H1 (cell line): ENCODE measurements around the gene CHMP6. TPM values are rescaled to one million over a fixed set of nuclear protein-coding genes. Genes with fewer than 3 reads are reported as not detected.

Source experiments
- CTCF ChIA-PET: fragments of 300-600 bp; sonication (Branson Sonifier 250); formaldehyde crosslinking; loops from one replicate; lab custom pipeline; 2021; ENCODE audit not compliant: partially characterized antibody; lab: Charles Lee
- POLR2A ChIA-PET: fragments of 300-600 bp; sonication (Branson Sonifier 250); formaldehyde crosslinking; loops from one replicate; lab custom pipeline; 2021; ENCODE audit warnings: inconsistent platforms; ENCODE audit not compliant: partially characterized antibody; lab: Charles Lee
- DNase-seq, 2 experiments: peaks; one replicate each; pipeline versions ENCODE4 v3.0.0 to v3.0.0-alpha.2; 2010 to 2022; ENCODE audit warnings: low spot score in 2 of 2, low read depth in 1 of 2, mixed read lengths in 1 of 2
- FAIRE-seq: peaks from 2 replicates; lab custom pipeline; 2011; peaks lifted over from hg19 to GRCh38; lab: Jason Lieb, UNC
- H2AFZ ChIP-seq: 2 replicates; pipeline ENCODE4 v1.8.1; 2012; ENCODE audit warnings: low read length, inconsistent platforms
- H2AK5ac ChIP-seq: 2 replicates; pipeline ENCODE4 v1.6.1; 2013; ENCODE audit warnings: low read depth, low read length
- H2BK120ac ChIP-seq: replicated peaks from 2 replicates; pipeline ENCODE3; 2013; ENCODE audit warnings: low read depth, low read length, inconsistent platforms
- H2BK12ac ChIP-seq: 2 replicates; pipeline ENCODE4 v1.6.1; 2013; ENCODE audit warnings: low read depth, low read length
- H2BK15ac ChIP-seq: 2 replicates; pipeline ENCODE4 v1.6.1; 2013; ENCODE audit warnings: low read length
- H2BK20ac ChIP-seq: 2 replicates; pipeline ENCODE4 v1.6.1; 2013; ENCODE audit warnings: low read length
- H2BK5ac ChIP-seq: 2 replicates; pipeline ENCODE4 v1.6.1; 2013; ENCODE audit warnings: low read depth, low read length
- H3K14ac ChIP-seq: 2 replicates; pipeline ENCODE4 v1.6.1; 2013; ENCODE audit warnings: inconsistent platforms; ENCODE audit not compliant: insufficient read length
- H3K18ac ChIP-seq: 2 replicates; pipeline ENCODE4 v1.6.1; 2013; ENCODE audit warnings: low read length; ENCODE audit errors: extremely low read depth
- H3K23ac ChIP-seq: 2 replicates; pipeline ENCODE4 v1.6.1; 2013; ENCODE audit warnings: inconsistent platforms; ENCODE audit not compliant: insufficient read length
- H3K23me2 ChIP-seq: 2 replicates; pipeline ENCODE4 v1.6.1; 2013; ENCODE audit warnings: low read depth, low read length
- H3K27ac ChIP-seq: 2 replicates; pipeline ENCODE4 v1.6.1; 2011; ENCODE audit warnings: low read depth, low read length, inconsistent platforms
- H3K27me3 ChIP-seq, 4 experiments: replicated peaks in 1 of 4; 1 replicate in 1 of 4; 2 replicates in 3 of 4; pipeline versions ENCODE4 v1.6.1 to v1.8.1; 2011 to 2013; ENCODE audit warnings: low read length in 3 of 4, mild to moderate bottlenecking in 3 of 4, inconsistent platforms in 2 of 4, mixed read lengths in 2 of 4, moderate library complexity in 1 of 4; ENCODE audit not compliant: control insufficient read depth in 3 of 4, insufficient read depth in 3 of 4; ENCODE audit errors: extremely low read depth in 1 of 4
- H3K36me3 ChIP-seq, 4 experiments: 2 replicates each; pipeline versions ENCODE4 v1.6.1 to v1.8.1; 2011 to 2013; ENCODE audit warnings: mild to moderate bottlenecking in 4 of 4, low read length in 3 of 4, moderate library complexity in 2 of 4, control low read depth in 1 of 4, inconsistent platforms in 1 of 4; ENCODE audit not compliant: insufficient read depth in 4 of 4, control insufficient read depth in 2 of 4
- H3K4ac ChIP-seq: replicated peaks from 2 replicates; pipeline ENCODE3; 2013; ENCODE audit warnings: low read length, low read depth, mixed read lengths, inconsistent platforms; ENCODE audit not compliant: insufficient read length
- H3K4me1 ChIP-seq, 4 experiments: replicated peaks in 1 of 4; 1 replicate in 1 of 4; 2 replicates in 3 of 4; pipeline versions ENCODE4 v1.6.1 to v1.8.1; 2011 to 2013; ENCODE audit warnings: low read length in 3 of 4, inconsistent platforms in 2 of 4, mixed read lengths in 1 of 4; ENCODE audit not compliant: insufficient read depth in 4 of 4, control insufficient read depth in 3 of 4
- H3K4me2 ChIP-seq, 2 experiments: 2 replicates each; pipeline versions ENCODE4 v1.6.1 to v1.8.1; 2011 to 2013; ENCODE audit warnings: low read depth in 2 of 2, low read length in 2 of 2, control low read depth in 1 of 2, inconsistent platforms in 1 of 2, mild to moderate bottlenecking in 1 of 2; ENCODE audit not compliant: insufficient read depth in 1 of 2
- H3K4me3 ChIP-seq, 4 experiments: fragments of 200-600, 300-600 bp in 1 of 4; sonication (generic), shearing (Covaris generic), sonication (Bioruptor Twin) in 1 of 4; 2 replicates each; pipeline versions ENCODE4 v1.5.1 to v1.8.1; 2011 to 2016; ENCODE audit warnings: low read length in 4 of 4, low read depth in 3 of 4, control low read depth in 2 of 4, inconsistent platforms in 2 of 4, mild to moderate bottlenecking in 2 of 4, mixed read lengths in 1 of 4, moderate library complexity in 1 of 4; ENCODE audit not compliant: insufficient read depth in 2 of 4; ENCODE audit errors: extremely low read depth in 1 of 4
- H3K56ac ChIP-seq: replicated peaks from 2 replicates; pipeline ENCODE3; 2013; ENCODE audit warnings: low read depth, mild to moderate bottlenecking, mixed read lengths, low read length, inconsistent platforms; ENCODE audit not compliant: insufficient read length
- H3K79me1 ChIP-seq: 2 replicates; pipeline ENCODE4 v1.6.1; 2013; ENCODE audit warnings: low read depth, low read length, control low read depth
- H3K79me2 ChIP-seq, 2 experiments: 2 replicates each; pipeline versions ENCODE4 v1.6.1 to v1.8.1; 2012 to 2013; ENCODE audit warnings: low read length in 2 of 2, mild to moderate bottlenecking in 2 of 2, inconsistent platforms in 1 of 2; ENCODE audit not compliant: insufficient read depth in 2 of 2, control insufficient read depth in 1 of 2
- H3K9ac ChIP-seq, 4 experiments: replicated peaks in 1 of 4; 1 replicate in 1 of 4; 2 replicates in 3 of 4; pipeline versions ENCODE4 v1.6.1 to v1.8.1; 2011 to 2013; ENCODE audit warnings: low read depth in 3 of 4, low read length in 3 of 4, control low read depth in 2 of 4, mild to moderate bottlenecking in 2 of 4, moderate library complexity in 2 of 4, inconsistent platforms in 1 of 4; ENCODE audit errors: extremely low read depth in 1 of 4
- H3K9me3 ChIP-seq, 2 experiments: 2 replicates each; pipeline versions ENCODE4 v1.6.1 to v1.8.1; 2012 to 2013; ENCODE audit warnings: mild to moderate bottlenecking in 2 of 2, moderate library complexity in 2 of 2, control low read depth in 1 of 2, inconsistent platforms in 1 of 2, low read depth in 1 of 2, low read length in 1 of 2, mixed read lengths in 1 of 2; ENCODE audit not compliant: insufficient read depth in 2 of 2
- H4K20me1 ChIP-seq, 2 experiments: replicated peaks in 1 of 2; 2 replicates each; pipeline versions ENCODE3 to v1.8.1; 2011 to 2013; ENCODE audit warnings: inconsistent platforms in 2 of 2, low read length in 2 of 2, mild to moderate bottlenecking in 1 of 2; ENCODE audit not compliant: insufficient read depth in 2 of 2, control insufficient read depth in 1 of 2
- H4K5ac ChIP-seq: 2 replicates; pipeline ENCODE4 v1.6.1; 2013; ENCODE audit warnings: low read length, low read depth, mixed read lengths, inconsistent platforms; ENCODE audit not compliant: insufficient read length
- H4K8ac ChIP-seq: 2 replicates; pipeline ENCODE4 v1.8.0; 2013; ENCODE audit warnings: mild to moderate bottlenecking, moderate library complexity, low read length, inconsistent platforms; ENCODE audit not compliant: insufficient read depth; ENCODE audit errors: extremely low read depth
- H4K91ac ChIP-seq: replicated peaks from 2 replicates; pipeline ENCODE3; 2013; ENCODE audit warnings: low read length, mixed read lengths, inconsistent platforms; ENCODE audit not compliant: insufficient read length
- CEBPB ChIP-seq: IDR thresholded peaks from 2 replicates; pipeline ENCODE4 v1.6.1; 2012; ENCODE audit warnings: low read depth, low read length
- CHD1 ChIP-seq: IDR thresholded peaks from 2 replicates; pipeline ENCODE4 v1.6.1; 2012; ENCODE audit warnings: low read depth, low read length, improper control_type of control experiment
- EGR1 ChIP-seq: IDR thresholded peaks from 2 replicates; pipeline ENCODE4 v1.6.1; 2011; ENCODE audit warnings: low read depth, low read length, borderline replicate concordance
- GABPA ChIP-seq: IDR thresholded peaks from 2 replicates; pipeline ENCODE4 v1.6.1; 2011; ENCODE audit warnings: mild to moderate bottlenecking, low read length, moderate library complexity, borderline replicate concordance; ENCODE audit not compliant: insufficient read depth
- HDAC2 ChIP-seq, 2 experiments: fragments of 300-600 bp in 1 of 2; sonication (generic) in 1 of 2; IDR thresholded peaks; 2 replicates each; pipeline ENCODE4 v1.6.1; 2011 to 2012; ENCODE audit warnings: low read depth in 2 of 2, low read length in 2 of 2, mild to moderate bottlenecking in 2 of 2, moderate library complexity in 2 of 2, borderline replicate concordance in 1 of 2, inconsistent platforms in 1 of 2
- MAX ChIP-seq: IDR thresholded peaks from 2 replicates; pipeline ENCODE4 v1.6.1; 2012; ENCODE audit warnings: inconsistent platforms
- NANOG ChIP-seq: IDR thresholded peaks from 2 replicates; pipeline ENCODE4 v1.6.1; 2011; ENCODE audit warnings: low read length, low read depth, mild to moderate bottlenecking, inconsistent platforms; ENCODE audit not compliant: insufficient read depth, poor library complexity, severe bottlenecking
- POLR2AphosphoS5 ChIP-seq: IDR thresholded peaks from 2 replicates; pipeline ENCODE4 v1.6.1; 2011; ENCODE audit warnings: low read depth, low read length
- POU5F1 ChIP-seq: IDR thresholded peaks from 2 replicates; pipeline ENCODE4 v1.6.1; 2011; ENCODE audit warnings: low read depth, mild to moderate bottlenecking, low read length, moderate library complexity
- SIRT6 ChIP-seq: IDR thresholded peaks from one replicate; pipeline ENCODE4 v1.7.1; 2012; ENCODE audit warnings: low read length, inconsistent platforms
- TAF7 ChIP-seq: optimal IDR thresholded peaks from 2 replicates; pipeline ENCODE3; 2011; ENCODE audit warnings: low read depth, mild to moderate bottlenecking, inconsistent platforms, low read length, moderate library complexity, borderline replicate concordance
- TCF12 ChIP-seq: IDR thresholded peaks from 2 replicates; pipeline ENCODE4 v1.6.1; 2011; ENCODE audit warnings: low read depth, mild to moderate bottlenecking, low read length
- WGBS, 2 experiments: shearing (Covaris generic) in 1 of 2; methylation state at CpG; one replicate each; pipeline versions ENCODE4 v1.1.6 to v1.1.7; 2013 to 2015; ENCODE audit warnings: low lambda C conversion rate in 2 of 2, mixed read lengths in 2 of 2, inconsistent platforms in 1 of 2, low coverage in 1 of 2, missing lambda C conversion rate in 1 of 2; ENCODE audit not compliant: insufficient replicate concordance in 2 of 2, insufficient coverage in 1 of 2, insufficient read length in 1 of 2; ENCODE audit errors: extremely low coverage in 1 of 2, missing lambda C conversion rate in 1 of 2; 5-methylcytosine and 5-hydroxymethylcytosine counted together
- polyA plus RNA-seq, 7 experiments: library from polyadenylated mRNA; depleted of rRNA in 3 of 7; stranded (reverse) in 5 of 7; unstranded in 2 of 7; fragments of >200 nt in 5 of 7; fragments of 200-250 nt in 2 of 7; gene quantifications; 1 replicate in 5 of 7; 2 replicates in 1 of 7; 4 replicates in 1 of 7; pipeline versions ENCODE4 v1.2.1 to v1.2.3, GENCODE V29; 2011 to 2013; ENCODE audit warnings: missing spikeins in 2 of 7, mixed read lengths in 2 of 7
- total RNA-seq: library from RNA; stranded (reverse); fragmentation: NEBNext Ultra II Directional; extraction: Animal tissue kit (Norgen Biotek cat#: 25700); gene quantifications from 2 replicates; pipeline ENCODE4 v1.2.1, GENCODE V29; 2021

The CHMP6 gene
- total and polyA plus RNA-seq, 2 of the 8 experiments (the other 6 are each of a cell fraction or from before 2014, with no cell fraction given) = 15.7 to 24.3 TPM

- Histone ChIP-seq H3K9ac (no peak overlapping the region), H4K8ac (no peak overlapping the region), H3K27ac (no peak overlapping the region), H2BK120ac (no peak overlapping the region), H4K91ac (no peak overlapping the region), H4K20me1 (peaks cover 0 to 1% of the 10 kb centered on the region in 2 experiments), H2BK15ac (no peak overlapping the region), H3K4me3 (no peak overlapping the region), H3K27me3 (no peaks in the 10 kb centered on the region), H3K4ac (no peak overlapping the region), H3K9me3 (no peaks in the 10 kb centered on the region), H4K5ac (no peak overlapping the region), H3K4me1 (no peaks in the 10 kb centered on the region), H3K79me2 (no peaks in the 10 kb centered on the region), H2BK12ac (no peak overlapping the region), H2BK20ac (no peak overlapping the region), H3K14ac (no peak overlapping the region), H3K23me2 (no peaks in the 10 kb centered on the region), H3K36me3 (no peaks in the 10 kb centered on the region; a peak in 3 of 8 replicates), H3K23ac (no peak overlapping the region), H2BK5ac (no peak overlapping the region), H3K18ac (no peak overlapping the region), H2AFZ (no peak overlapping the region), H3K79me1 (no peaks in the 10 kb centered on the region), H3K56ac (no peak overlapping the region), H3K4me2 (no peak overlapping the region), H2AK5ac (no peak overlapping the region)
- CTCF ChIA-PET = interaction anchor here (0.6 to 1.4 kb wide), 7 partner anchors 13 to 235 kb away, joined by 3 to 4 read pairs (median 3); no protein-coding TSS in a partner anchor
- WGBS, 2 experiments = 94% methylated on average over 17 of the region's 17 CpGs; no CpG with 5 or more reads in 1 of the 2 experiments
- no peak for FAIRE-seq
- POLR2A ChIA-PET = no interaction called here
- no peak for DNase-seq
- TF ChIP-seq GABPA = no peak
- TF ChIP-seq NANOG = no peak
- TF ChIP-seq SIRT6 = no peak
- no peak for TF ChIP-seq POLR2AphosphoS5
- TF ChIP-seq EGR1 = no peak
- no peak for TF ChIP-seq HDAC2 (IDR thresholded peaks at IDR 0.05; ENCODE audit: borderline replicate concordance in 1 of 2, low read depth in 2 of 2, low read length in 2 of 2)
- TF ChIP-seq CEBPB = no peak
- no peak for TF ChIP-seq CHD1
- no peak for TF ChIP-seq MAX
- no peak for TF ChIP-seq TAF7
- TF ChIP-seq POU5F1 = no peak
- no peak for TF ChIP-seq TCF12
Observed at GRCh38 chr17:80943346-80944145, 48.1 kb upstream of the CHMP6 start.
